Medulla oblongata (tissue), 1 donor: Measurements from ENCODE around the gene FANK1.
"Not testable (repeated sequence)": the region's sequence is repeated elsewhere in the genome, so short reads cannot be mapped to it uniquely, and the experiment has no call there.

Experiments used
- DNase-seq: peaks from one replicate; pipeline ENCODE4 v3.0.0-alpha.2; 2015; ENCODE audit errors: extremely low spot score

Gene FANK1

DNA sequence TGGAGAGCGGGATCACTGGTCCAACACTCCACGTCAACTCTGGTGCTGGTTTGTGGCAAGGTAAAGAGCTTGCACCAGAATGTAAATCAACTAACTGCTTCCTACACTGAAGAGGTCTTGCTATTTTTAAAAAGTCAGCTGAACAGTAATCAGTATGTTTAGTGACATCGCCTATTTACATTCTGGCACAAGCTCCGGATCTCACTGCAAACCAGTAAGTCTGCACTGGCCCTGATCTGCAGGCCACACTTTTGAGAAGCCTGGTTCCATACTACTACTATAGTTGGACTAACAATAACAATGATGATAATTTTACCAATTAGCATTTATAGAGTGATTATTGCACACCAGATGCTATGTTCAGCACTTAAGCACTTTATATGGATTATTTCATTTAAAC lies 6.9 kb upstream of the FANK1 start:
- not testable (repeated sequence) for DNase-seq

DNA sequence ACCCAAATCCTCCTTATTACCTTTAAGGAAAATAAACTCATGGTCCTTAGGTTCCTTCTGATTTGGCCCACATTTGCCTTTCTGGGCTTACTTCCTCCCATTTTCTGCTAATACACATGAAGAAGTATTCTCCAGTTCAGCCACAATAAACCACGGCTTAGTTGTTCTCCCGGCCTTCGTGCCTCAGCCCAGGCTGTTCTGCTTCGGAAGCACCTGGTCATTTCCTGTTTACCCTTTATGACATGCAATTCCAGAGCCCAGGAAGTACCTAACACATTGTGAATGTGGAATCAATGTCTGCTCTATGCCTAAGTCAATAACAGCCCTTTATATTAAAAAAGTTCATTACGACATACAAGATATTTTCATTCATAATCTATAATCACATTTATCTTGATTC lies 4.0 kb upstream of the FANK1 start:
- DNase-seq, result not testable (repeated sequence)

DNA sequence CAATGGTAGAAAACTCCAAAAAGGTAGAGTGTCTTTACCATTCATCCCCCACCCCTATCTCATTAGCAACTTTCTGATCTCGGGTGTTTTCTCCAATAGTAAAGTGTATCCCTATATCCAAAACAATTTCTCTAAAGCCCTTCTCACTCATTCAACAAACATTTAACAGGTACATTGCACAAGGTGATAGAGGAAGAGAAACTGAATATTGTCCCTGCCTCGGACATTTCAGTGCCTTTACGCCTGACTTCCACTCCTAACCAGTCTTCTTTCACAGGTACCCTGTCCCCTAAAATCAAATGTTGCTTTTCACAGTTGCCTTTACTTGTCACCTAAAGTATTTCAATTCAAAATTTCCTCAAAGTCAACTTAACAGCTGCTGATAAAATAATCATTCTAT lies 2.2 kb upstream of the FANK1 start:
- DNase-seq, result not testable (repeated sequence)

DNA sequence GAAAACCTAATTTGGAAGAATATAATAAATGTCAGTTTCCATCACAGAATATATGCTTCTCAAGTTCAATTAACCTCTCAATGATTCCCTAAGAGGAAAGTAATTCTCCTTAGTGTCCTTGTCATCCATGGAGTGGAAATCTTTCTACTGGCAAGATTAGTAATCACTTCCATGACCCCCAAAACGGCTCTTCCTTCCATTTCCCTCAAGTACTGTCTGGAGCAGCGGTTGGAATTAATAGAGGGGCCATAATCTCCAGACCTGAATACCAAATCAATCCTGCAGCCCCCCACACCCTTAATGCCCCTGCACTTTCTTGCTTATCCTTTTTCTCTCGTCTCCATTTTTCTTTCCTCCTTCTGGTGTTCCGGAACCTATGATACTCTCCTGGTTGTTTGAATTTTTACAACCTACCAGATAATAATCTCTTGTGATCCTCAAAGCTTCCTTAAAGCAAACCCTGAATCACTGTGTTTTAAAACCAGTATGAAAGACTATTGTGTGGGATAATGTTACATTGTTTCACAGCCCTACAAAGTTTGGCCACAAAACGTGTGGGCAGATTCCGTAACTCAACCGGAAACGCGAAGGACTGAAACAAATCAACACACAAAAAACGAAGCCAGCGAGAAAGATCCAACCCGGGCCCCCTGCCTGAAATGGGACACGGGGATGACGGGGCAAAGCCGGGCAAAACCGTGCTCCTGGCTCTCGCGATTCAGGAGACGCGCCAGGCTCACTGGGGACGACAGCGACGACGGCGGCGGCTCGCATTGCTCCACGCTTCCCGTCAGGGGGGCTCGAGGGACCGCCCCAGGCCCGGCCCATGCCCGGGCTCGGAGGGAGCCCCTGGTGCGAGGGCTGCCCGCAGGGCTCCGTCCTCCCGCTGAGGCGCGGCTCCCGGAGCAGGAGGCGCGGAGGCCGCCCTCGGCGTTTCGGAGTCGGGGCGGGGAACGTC lies 955 bp upstream of the FANK1 start:
- peak; percentile 57 for DNase-seq

DNA sequence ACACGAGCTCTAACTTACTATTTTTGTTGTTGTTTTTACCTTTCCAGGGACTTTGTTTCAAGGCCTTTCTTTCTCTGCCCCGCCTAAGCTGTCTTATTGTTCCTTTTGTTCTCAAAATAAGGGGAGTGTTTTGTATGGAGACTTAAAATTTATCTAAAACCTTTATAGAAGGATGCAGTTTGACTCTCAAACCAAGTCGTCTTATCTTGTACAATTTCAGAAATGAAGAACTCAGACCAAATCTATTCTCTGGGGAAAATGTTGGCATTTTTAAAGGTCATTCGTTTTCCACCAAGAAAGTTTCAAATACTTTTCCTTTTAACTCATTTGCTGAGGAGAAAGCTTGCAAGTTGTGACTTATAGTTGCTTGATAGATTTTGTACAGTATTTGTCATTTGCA lies 953 bp downstream of the FANK1 start:
- DNase-seq, result not testable (repeated sequence)

- DNase-seq, result not testable (repeated sequence)
Observed at GRCh38 chr10:125900963-125901362, 4.6 kb downstream of the FANK1 start.

DNA sequence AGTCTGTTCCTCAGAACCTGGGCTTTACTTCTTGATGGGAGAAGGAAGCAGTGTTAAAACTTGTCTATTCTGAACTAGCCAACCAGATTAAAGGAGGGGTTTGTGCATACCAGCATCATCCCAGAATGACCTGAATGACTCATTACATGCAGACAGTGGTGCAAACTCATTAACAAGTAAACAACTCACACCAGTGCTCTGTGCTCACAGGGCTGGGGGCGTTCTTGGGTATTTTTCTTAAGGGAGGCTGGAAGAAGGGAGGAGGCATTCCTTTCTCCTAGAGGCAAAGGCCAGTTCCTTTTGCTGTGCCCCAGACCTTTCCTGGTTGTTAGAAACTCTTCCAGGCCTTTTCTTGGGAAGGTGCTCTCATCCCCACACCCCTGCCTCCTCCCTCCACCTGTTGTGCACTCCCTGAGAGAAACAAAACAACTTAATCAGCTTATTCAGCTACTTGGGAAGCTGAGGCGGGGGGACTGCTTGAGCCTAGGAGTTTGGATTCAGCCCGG lies 6.8 kb downstream of the FANK1 start:
- DNase-seq, result not testable (repeated sequence)

- not testable (repeated sequence) for DNase-seq
Observed at GRCh38 chr10:125905069-125905994, 9.0 kb downstream of the FANK1 start.

DNA sequence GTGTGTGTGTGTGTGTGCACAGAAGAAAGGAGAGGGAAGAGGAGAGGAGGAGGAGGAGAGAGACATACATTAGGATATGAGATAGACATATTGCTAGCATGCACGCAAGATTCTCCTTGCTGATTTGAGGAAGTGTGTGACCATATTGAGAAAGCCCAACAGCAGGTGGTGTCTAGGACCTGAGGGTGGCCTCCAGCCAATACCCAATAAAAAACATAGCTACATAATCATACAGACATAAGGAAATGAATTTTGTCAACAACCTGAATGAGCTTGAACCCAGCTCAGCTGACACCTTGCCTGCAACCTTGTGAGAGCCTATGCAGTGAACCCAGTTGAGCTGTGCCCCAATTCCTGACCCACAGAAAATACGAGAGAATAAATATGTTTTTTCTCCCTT lies 11.2 kb downstream of the FANK1 start:
- not testable (repeated sequence) for DNase-seq

DNA sequence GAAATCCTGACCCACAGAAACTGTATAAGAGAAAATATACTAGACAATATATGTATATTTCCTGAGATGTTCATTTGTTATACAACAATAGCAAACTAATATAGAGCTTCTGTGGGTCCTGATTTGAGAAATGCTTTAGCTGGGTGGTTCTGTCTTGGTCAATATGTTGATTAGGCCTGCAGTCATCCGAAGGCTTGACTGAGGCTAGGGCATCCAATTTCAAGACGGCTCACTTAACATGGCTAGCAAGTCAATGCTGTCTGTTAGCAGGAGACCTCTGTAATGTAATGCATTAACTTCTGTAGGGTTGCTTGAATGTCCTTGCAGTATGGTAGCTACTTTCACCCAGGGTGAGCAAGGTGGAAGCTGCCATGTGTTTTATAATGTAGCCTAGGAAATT lies 12.4 kb downstream of the FANK1 start:
- DNase-seq, result not testable (repeated sequence)

DNA sequence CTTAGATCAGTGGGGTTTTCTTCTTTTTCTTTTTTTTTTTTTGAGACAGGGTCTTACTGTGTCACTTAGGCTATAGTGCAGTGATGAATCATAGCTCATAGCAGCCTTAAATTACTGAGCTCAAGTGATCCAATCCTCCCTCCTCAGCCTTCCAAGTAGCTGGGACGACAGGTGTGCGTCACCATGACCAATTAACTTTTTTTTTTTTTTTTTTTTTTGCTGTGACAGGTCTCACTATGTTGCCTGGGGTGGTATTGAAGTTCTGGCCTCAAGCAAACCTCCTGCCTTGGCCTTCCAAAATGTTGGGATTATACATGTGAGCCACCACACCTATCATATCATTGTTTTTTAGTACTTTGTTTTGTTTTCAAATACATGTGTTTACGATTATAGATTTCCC lies 13.1 kb downstream of the FANK1 start:
- DNase-seq, result not testable (repeated sequence)

DNA sequence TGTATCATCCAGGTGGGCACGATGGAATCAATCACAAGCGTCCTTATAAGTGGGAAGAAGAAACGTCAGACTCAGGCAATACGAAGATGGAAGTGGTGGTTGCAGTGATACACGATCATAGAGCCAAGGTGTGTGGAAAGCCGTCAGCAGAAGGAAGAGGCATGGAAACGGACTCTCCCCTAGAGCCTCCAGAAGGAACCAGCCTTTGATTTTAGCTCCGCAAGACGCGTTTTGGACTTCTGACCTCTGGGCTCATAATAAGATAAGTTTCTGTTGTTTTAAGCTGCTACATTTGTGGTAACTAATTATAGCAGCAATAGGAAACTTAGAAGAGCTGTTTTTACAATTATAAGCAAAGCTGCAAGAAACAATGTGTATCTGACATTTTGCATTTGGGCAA lies 14.8 kb downstream of the FANK1 start:
- no peak for DNase-seq

DNA sequence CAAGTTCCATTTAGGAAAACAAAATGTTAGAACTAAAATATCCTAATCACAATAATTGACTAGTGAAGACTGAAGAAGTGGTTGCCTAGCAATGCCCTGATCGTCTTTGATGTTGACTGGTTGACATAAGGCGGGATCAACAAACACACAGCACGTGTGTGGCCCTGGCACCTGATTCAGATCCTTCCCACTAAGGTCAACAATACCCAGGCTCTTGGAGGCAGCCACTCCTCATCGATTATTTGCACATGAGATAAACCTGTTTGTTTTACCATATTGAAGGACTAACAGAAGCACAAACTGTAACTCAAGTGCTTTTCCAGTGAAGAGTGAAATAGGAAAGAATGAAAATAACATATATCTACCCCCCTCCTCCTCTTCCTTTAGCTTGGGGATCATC lies 15.6 kb downstream of the FANK1 start:
- no peak for DNase-seq

GRCh38 chr10:125913277-125913676 lies 16.9 kb downstream of the FANK1 start:
- DNase-seq, result not testable (repeated sequence)

GRCh38 chr10:125916977-125917376 lies 20.6 kb downstream of the FANK1 start:
- no peak for DNase-seq

DNA sequence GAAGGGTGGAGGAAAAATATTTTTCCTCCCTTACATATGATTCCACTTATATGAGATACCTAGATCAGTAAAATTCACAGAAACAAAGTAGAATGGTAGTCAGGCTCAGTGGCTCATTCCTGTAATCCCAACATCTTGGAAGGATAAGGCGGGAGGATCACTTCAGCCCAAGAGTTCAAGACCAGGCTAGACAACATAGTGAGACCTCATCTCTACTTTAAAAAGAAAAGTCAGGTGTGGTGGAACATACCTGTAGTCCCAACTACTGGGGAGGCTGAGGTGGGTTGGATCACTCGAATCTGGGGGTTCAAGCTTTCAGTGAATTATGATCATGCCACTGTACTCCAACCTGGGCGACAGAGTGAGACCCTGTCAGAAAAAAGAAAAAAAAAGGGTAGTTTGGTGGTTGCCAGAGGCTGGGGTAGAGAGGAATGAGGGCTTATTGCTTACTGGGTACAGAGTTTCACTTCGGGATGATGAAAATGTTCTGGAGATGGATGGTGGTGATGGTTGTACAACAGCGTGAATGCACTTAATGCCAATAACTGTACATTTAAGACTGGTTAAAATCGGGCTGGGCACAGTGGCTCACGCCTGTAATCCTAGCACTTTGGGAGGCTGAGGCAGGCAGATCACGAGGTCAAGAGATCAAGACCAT lies 21.5 kb downstream of the FANK1 start:
- DNase-seq, result not testable (repeated sequence)

DNA sequence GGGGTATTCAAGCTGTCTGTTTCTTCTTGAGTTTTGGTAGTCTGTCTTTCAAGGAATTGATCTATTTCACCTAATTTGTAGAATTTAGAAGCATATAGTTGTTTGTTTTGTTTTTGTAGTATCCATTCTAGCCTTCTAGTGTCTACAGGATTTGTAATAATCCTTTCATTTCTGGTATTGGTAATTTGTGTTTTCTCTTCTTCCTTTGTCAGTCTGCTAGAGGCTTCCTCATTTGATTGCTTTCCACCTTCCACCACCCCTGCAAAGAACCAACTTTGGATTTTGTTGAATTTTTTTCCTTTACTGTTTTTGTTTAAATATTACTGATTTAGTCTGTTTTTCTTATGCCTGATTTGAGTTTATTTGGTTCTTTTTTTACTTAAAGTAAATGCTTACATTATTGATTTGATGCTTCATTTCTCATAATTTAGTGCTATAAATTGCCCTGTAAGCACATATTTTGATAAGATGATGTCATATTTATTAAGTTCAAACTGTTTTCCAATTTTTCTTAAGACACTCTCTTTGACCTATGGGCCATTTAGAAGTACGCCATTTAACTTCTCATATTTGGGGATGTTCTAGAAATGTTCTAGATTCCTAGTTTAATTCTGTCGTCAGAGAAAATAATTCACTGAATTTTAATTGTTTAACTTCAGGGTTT lies 25.4 kb downstream of the FANK1 start:
- DNase-seq, result not testable (repeated sequence)

DNA sequence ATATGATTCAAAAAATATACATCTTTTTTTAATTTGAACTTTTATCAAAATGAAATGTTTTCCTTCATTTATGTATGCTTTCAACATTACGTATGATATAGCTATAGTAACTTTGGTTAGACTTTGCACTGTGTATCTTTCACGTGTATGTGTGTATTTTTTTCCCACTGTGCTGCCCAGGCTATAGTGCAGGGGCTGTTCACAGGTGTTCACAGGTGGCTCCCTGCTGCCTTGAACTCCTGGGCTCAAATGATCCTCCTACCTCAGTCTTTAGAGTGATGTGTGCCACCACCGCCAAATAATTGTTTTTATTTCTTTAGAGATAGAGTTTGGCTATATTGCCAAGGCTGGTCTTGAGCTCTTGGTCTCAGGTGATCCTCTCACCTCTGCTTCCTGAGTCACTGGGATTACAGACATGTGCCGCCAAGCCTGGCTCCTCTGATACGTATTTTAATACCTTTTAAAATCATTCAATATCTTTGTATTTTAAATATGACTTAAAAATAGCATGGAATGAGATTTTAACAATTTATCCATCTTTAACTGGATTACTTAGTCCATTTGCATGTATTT lies 29.0 kb downstream of the FANK1 start:
- DNase-seq, result no peak

- DNase-seq, result peak; percentile 13
Observed at GRCh38 chr10:125926247-125926646, 29.9 kb downstream of the FANK1 start.

- not testable (repeated sequence) for DNase-seq
Observed at GRCh38 chr10:125927265-125927664, 30.9 kb downstream of the FANK1 start.
